Naive B cell (primary cell): ENCODE results near the gene DBP. TPM values are rescaled to one million over a fixed set of nuclear protein-coding genes. Genes with fewer than 3 reads are reported as not detected.

ENCODE experiments used
- ATAC-seq, 2 donors: fragments of 150-1000 bp; cut with Tn5 transposase; 2 replicates each; pipeline ENCODE4 v1.10.0; 2021; ENCODE audit warnings: low read depth in 2 of 2, mild to moderate bottlenecking in 2 of 2, moderate library complexity in 2 of 2
- DNase-seq: peaks from one replicate; pipeline ENCODE4 v3.0.0; 2022
- H3K27ac Mint-ChIP-seq, 6 donors: one replicate each; pipeline ENCODE4 v1.8.0; 2020 to 2022; ENCODE audit warnings: mild to moderate bottlenecking in 6 of 6, mixed read lengths in 6 of 6, moderate library complexity in 5 of 6, inconsistent platforms in 2 of 6
- H3K27me3 Mint-ChIP-seq, 3 donors: one replicate each; pipeline ENCODE4 v1.8.0; 2021 to 2022; ENCODE audit warnings: mixed read lengths in 3 of 3, mild to moderate bottlenecking in 1 of 3
- H3K36me3 Mint-ChIP-seq, 2 donors: one replicate each; pipeline ENCODE4 v1.8.0; 2020 to 2022; ENCODE audit warnings: mixed read lengths in 2 of 2, inconsistent platforms in 1 of 2, mild to moderate bottlenecking in 1 of 2
- H3K4me1 Mint-ChIP-seq, 3 donors: one replicate each; pipeline ENCODE4 v1.8.0; 2020 to 2022; ENCODE audit warnings: mixed read lengths in 3 of 3, inconsistent platforms in 1 of 3, mild to moderate bottlenecking in 1 of 3, moderate library complexity in 1 of 3
- H3K4me3 Mint-ChIP-seq, 8 donors: one replicate each; pipeline ENCODE4 v1.8.0; 2020 to 2022; ENCODE audit warnings: mild to moderate bottlenecking in 8 of 8, mixed read lengths in 8 of 8, moderate library complexity in 8 of 8, inconsistent platforms in 2 of 8
- H3K9me3 Mint-ChIP-seq, 7 donors: one replicate each; pipeline ENCODE4 v1.8.0; 2020 to 2022; ENCODE audit warnings: mixed read lengths in 7 of 7, mild to moderate bottlenecking in 5 of 7, inconsistent platforms in 2 of 7, moderate library complexity in 1 of 7
- polyA plus RNA-seq, 6 donors: library from polyadenylated mRNA; unstranded; fragments of 300-500 nt; fragmentation: Illumina TruSeq; gene quantifications; one replicate each; pipeline ENCODE4 v1.2.3, GENCODE V29; 2021; ENCODE audit warnings: low read depth in 6 of 6

DBP gene
- polyA plus RNA-seq, 6 donors from 2014 or later, result 27.6 to 73.8 (median 46.4) TPM

DNA sequence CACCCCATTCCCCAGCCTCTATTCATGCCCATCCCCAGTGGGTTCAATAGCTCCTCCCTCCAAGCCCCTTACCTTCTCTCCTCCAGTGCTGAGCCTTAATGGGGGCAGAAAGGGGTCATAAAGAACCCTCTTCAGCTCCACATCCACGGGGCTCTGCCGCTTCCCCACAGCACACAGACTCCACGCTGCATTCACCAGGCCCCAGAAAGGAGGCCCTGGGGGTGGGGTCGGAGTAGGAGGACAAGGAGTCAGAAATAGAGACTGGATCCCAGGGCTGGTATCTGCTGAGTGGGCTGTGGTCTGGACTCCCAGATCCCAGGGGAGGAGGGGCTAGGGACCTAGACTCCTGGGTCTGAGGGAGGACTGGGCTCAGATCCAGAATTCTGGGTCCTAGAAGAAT lies 7.2 kb upstream of the DBP start:
- no peak for DNase-seq
- H3K27me3 Mint-ChIP-seq, result no peaks in the 10 kb centered on the region
- ATAC-seq, result no peak
- H3K27ac Mint-ChIP-seq, result peak overlapping the region in 2 of 6 donors; percentile 70 to 89
- H3K9me3 Mint-ChIP-seq, result no peaks in the 10 kb centered on the region
- peaks cover 59 to 71% (median 61%) of the 10 kb centered on the region in 3 donors for H3K4me1 Mint-ChIP-seq
- peak overlapping the region in 6 of 8 donors; percentile 91 to 97 (median 96) for H3K4me3 Mint-ChIP-seq
- no peaks in the 10 kb centered on the region for H3K36me3 Mint-ChIP-seq

DNA sequence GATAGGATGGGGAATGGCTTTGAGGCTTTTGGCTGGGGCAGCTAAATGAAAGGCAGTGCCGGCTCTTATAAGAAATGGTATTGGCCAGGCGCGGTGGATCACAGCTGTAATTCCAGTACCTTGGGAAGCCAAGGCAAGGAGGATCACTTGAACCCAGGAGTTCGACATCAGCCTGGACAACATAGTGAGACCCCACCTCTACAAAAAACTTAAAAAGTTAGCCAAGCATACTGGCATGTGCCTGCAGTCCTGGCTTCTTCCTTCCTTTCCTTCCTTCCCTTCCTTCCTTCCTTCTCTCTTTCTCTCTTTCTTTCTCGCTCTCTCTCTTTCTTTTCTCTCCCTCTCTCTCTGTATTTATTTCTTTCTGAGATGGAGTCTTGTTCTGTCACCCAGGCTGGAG lies 5.7 kb upstream of the DBP start:
- Mint-ChIP-seq H3K9me3 (peaks cover 0 to 7% (median 0%) of the 10 kb centered on the region in 7 donors), H3K27ac (peak overlapping the region in 1 of 6 donors; percentile 24), H3K36me3 (peaks cover 0 to 10% of the 10 kb centered on the region in 2 donors), H3K4me1 (peaks cover 58 to 74% (median 67%) of the 10 kb centered on the region in 3 donors), H3K27me3 (no peaks in the 10 kb centered on the region), H3K4me3 (peak overlapping the region in 3 of 8 donors; percentile 31 to 60 (median 57))
- ATAC-seq (no peak), DNase-seq (no peak)

DNA sequence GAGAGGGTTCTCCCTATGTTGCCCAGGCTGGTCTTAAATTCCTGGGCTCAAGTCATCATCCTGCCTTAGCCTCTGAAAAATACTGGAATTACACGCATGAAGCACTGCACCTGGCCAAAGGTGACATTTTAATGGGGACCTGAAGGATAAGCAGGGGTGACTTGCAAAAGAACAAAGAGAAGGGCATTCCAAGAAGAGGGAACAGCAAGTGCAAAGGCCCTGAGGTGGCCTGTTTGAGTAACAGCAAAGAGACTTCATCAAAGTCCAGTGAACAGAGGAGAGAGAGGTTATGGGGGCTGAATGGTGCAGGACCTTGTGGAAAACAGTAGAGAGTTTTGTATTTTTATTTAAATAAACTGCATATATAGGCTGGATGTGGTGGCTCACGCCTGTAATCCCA lies 4.7 kb upstream of the DBP start:
- Mint-ChIP-seq H3K27ac (peak overlapping the region in 2 of 6 donors; percentile 26 to 68), H3K4me3 (peak overlapping the region in 2 of 8 donors; percentile 17 to 49), H3K4me1 (peaks cover 48 to 64% (median 60%) of the 10 kb centered on the region in 3 donors), H3K9me3 (peaks cover 0 to 7% (median 0%) of the 10 kb centered on the region in 7 donors), H3K36me3 (peaks cover 0 to 10% of the 10 kb centered on the region in 2 donors), H3K27me3 (no peaks in the 10 kb centered on the region)
- DNase-seq, result no peak
- no peak for ATAC-seq

DNA sequence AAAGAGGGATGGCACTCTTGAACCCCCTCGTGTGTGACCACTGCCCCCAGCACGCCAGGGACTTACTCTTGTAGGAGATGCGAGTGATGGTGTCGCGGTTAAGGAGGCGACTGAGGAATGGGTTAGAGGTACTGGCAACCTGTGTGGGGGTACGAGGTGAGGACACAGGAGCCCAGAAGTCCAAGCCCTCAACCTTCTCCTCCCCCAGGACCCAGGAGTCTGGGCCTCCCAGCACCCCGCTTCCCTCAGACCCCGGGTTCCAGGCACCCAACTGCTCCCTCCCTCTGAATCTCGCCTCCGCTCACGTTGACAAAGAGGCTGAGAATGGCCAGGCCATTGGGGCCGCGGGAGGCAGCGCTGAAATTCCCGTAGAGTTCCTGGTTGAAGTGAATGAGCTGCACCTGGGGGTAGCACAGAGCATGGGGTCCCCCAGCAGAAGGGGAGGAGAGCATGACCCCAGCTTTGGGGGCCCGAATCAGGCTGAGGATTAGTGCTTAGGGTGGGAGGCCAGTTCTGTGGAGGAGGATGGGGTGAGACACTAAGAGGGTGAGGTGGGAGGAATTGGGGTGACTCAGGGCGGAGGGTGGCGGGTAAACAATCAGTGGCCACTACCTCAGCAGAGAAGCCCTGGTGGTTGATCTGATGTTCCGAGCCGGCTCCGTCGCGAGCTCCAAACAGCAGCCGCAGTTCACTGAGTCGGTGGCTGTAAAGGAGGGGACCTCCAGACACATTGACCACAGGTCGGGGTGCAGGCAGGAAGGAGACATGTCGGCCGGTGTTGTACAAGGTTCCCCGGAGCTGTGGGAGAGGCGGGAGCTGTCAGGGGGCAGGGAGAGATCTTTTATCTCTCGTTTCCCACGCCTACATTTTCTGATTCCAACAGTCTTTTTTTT lies 2.5 kb upstream of the DBP start:
- peaks cover 45 to 62% (median 53%) of the 10 kb centered on the region in 3 donors for H3K4me1 Mint-ChIP-seq
- H3K36me3 Mint-ChIP-seq, result peaks cover 0 to 18% of the 10 kb centered on the region in 2 donors
- DNase-seq (no peak), ATAC-seq (no peak)
- peaks cover 0 to 7% (median 0%) of the 10 kb centered on the region in 7 donors for H3K9me3 Mint-ChIP-seq
- H3K27ac Mint-ChIP-seq, result peak overlapping the region in 5 of 6 donors; percentile 52 to 93 (median 85)
- H3K27me3 Mint-ChIP-seq, result no peaks in the 10 kb centered on the region
- H3K4me3 Mint-ChIP-seq, result peak overlapping the region; percentile 60 to 99 (median 93)

DNA sequence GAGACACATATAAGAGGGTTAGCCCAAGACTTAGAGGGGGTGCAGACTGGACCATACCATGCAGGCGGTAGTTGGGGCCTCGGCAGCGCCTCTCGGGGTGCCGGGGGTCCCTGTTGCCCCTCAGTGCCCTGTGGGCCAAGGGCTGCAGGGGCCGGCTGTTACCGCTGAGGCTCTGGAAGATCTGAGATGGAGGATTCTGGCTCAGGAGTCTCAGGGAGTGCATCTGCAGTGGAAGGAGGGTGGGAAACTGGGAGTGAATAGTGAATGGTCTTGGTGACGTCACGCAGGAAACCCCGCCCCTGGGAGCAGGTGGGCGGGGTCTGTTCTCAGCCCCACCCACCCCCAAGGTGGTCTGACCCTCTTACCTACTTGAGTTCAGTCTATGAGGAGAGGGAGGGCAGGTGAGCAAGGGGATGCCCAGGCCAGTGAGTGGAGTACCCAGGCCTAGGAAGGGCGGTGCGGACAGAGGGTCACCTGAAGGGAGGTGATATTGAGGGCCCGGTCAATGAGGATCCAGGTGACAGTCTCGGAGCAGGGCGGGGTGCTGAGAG lies 1.7 kb upstream of the DBP start:
- H3K4me1 Mint-ChIP-seq, result peaks cover 46 to 63% (median 56%) of the 10 kb centered on the region in 3 donors

DNA sequence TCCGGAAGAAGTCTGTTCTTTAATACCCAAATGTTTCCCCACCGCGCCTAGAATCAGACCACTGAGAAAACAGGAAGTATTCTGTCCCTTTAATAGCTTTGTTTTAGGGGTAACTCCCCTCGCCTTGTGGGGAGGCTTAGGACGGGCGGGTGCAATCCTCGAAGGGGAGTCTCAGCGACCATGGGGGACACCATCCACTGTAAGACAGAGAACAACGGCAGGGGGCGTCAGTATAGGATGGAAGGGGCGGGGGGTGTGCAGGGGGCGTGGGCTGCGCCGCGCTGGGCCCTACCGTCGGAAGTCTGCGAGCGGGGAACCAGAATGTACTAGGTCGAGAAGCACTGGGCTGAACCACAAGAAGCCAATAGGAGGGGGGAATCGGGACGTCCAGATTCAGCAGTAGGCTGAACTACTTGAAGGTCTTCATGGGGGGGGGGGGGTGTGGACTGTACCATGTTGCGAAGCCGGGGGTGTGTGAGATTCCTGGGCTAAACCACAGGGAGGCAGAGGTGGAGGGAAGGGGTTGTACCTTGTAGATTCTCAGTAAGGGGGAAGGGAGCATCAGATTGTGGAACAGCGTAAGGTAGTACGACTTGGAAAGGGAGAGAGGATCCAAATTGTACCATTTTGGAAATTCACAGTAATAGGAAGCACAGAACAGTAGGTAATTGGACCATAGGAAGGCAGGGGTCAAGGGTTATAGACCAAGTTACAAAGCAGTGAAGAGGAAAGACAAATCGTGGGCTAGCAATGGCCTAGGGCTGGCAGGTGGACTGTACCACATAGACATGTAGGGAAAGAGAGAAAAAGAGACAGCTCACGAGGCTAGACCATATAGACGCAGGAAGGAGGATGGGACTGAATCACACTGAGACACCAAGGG lies 1.0 kb upstream of the DBP start:
- Mint-ChIP-seq H3K36me3 (peaks cover 0 to 18% of the 10 kb centered on the region in 2 donors), H3K9me3 (peaks cover 0 to 7% (median 0%) of the 10 kb centered on the region in 7 donors), H3K4me1 (peaks cover 53 to 68% (median 59%) of the 10 kb centered on the region in 3 donors), H3K27me3 (no peaks in the 10 kb centered on the region), H3K27ac (peak overlapping the region; percentile 92 to 100 (median 99)), H3K4me3 (peak overlapping the region; percentile 88 to 99 (median 98))
- ATAC-seq (peak; percentile 29 to 57), DNase-seq (no peak)

More for the DNA sequence above, 1.7 kb upstream of the DBP start:
- H3K4me3 Mint-ChIP-seq, result peak overlapping the region; percentile 88 to 99 (median 98)
- peak overlapping the region in 5 of 6 donors; percentile 92 to 100 (median 99) for H3K27ac Mint-ChIP-seq
- no peaks in the 10 kb centered on the region for H3K27me3 Mint-ChIP-seq
- H3K36me3 Mint-ChIP-seq, result peaks cover 0 to 18% of the 10 kb centered on the region in 2 donors
- DNase-seq (no peak), ATAC-seq (no peak)
- peaks cover 0 to 7% (median 0%) of the 10 kb centered on the region in 7 donors for H3K9me3 Mint-ChIP-seq

DNA sequence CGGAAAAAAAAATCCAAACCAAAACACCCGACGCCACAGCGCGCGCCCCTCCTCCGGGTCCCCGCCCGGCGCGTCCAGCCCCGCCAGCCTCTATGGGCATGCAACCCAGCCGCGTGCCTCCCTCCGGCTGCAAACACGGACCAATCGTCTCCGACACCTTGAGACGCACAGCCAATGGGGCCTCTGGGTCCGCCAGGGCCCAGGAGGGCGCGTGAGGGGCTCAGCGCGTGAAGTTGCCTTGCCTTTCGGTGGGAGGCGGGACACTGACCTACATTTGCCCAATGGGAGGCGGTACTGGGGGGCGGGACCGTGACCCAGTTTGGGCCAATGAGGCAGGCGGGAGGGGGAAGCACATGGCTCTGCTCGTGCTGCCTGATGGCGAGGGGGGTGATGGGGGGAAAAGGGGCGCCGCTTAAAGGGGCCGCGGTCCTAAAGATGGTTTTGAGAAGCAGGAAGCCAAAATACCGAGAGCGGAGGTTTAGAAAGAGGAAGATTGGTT lies 319 bp upstream of the DBP start:
- DNase-seq, result peak; percentile 100
- peak; percentile 70 to 75 for ATAC-seq
- H3K36me3 Mint-ChIP-seq, result peaks cover 0 to 18% of the 10 kb centered on the region in 2 donors
- peaks cover 0 to 7% (median 0%) of the 10 kb centered on the region in 7 donors for H3K9me3 Mint-ChIP-seq
- peak overlapping the region; percentile 92 to 100 (median 99) for H3K27ac Mint-ChIP-seq
- H3K27me3 Mint-ChIP-seq, result no peaks in the 10 kb centered on the region
- peak overlapping the region; percentile 88 to 99 (median 98) for H3K4me3 Mint-ChIP-seq
- H3K4me1 Mint-ChIP-seq, result peaks cover 52 to 64% (median 55%) of the 10 kb centered on the region in 3 donors

DNA sequence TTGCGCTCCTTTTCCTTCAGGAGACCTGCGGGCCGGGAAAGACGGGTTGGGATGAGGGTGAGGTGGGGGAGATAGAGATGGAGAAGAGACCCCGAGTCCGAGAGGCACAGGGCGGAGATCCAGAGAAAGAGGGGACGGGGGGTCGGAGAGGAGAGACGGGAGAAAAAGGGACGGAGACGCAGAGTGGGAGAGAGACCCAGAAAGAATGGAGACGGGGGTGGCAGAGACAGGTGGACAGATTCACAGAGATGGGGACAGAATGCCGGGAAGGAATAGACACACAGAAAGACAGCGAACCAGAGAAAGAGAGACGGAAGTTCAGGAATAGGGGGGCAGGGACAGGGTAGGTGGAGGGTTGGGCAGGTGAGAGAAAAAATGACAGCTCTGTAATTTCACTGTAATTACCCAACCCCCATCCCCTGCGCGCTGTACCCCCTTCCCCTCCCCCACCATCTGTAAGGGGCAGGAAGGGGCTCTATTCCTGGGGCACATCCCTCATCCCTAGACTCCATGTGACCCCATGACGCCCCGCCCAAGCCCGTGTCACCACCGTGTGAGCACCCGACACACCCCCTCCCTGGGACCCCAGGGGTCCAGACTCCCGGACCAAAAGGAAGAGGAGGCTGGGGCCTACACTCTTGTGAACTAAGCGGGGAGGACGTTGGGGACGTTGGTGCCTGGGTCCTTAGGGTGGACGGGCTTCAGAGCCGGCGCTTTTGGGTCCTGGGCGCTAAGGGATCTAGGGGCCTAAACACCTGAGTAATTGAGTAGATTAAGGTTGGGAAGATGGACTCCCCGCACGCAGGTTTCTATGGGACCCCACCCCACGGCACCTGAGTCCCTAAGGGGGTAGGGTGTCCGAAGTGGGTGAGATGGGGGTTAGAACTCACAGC lies 967 bp downstream of the DBP start:
- Mint-ChIP-seq H3K4me3 (peak overlapping the region; percentile 88 to 99 (median 98)), H3K27ac (peak overlapping the region; percentile 88 to 98 (median 96)), H3K27me3 (no peaks in the 10 kb centered on the region), H3K36me3 (peaks cover 0 to 18% of the 10 kb centered on the region in 2 donors), H3K9me3 (peaks cover 0 to 7% (median 0%) of the 10 kb centered on the region in 7 donors), H3K4me1 (peaks cover 44 to 58% (median 56%) of the 10 kb centered on the region in 3 donors)
- no peak for DNase-seq
- no peak for ATAC-seq

DNA sequence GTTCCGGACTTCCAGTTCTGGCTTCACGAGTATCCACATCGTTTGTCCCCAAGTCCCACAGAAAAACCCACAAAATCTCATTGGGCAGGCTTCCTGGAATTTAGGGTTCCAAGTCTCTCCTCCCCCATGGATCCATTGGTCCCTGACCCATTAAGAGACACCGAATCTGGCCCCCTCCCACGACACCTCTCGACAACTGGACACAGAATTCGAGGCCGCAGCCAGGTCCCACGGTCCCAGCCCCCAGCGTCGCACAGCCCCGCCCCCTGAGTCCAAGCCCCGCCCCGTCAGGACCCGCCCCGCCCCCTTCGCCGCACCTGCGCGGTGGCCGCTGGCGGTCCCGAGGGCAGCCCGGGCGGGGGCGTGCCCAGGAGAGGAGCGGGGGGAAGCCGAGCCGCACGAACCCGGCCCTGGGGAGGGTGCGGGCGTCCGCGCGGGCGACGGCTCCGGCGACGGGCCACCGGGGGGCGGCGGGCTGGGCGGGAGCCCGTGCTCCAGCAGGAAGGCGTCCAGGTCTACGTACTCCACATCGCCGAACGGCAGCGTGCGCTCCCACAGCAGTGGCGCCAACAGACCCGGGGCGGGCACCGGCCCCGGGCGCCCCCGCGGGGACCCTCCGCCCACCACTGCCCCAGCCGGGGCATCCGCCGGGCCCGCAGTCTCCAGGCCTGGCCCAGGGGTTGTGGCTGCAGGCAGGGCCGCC lies 1.8 kb downstream of the DBP start:
- H3K4me3 Mint-ChIP-seq, result peak overlapping the region; percentile 88 to 99 (median 98)
- ATAC-seq (peak in 1 of 2 donors; percentile 3), DNase-seq (peak; percentile 71)
- H3K4me1 Mint-ChIP-seq, result peaks cover 43 to 59% (median 55%) of the 10 kb centered on the region in 3 donors
- peaks cover 0 to 7% (median 0%) of the 10 kb centered on the region in 7 donors for H3K9me3 Mint-ChIP-seq
- H3K27me3 Mint-ChIP-seq, result no peaks in the 10 kb centered on the region
- H3K27ac Mint-ChIP-seq, result peak overlapping the region in 5 of 6 donors; percentile 87 to 97 (median 93)
- peaks cover 0 to 18% of the 10 kb centered on the region in 2 donors for H3K36me3 Mint-ChIP-seq

DNA sequence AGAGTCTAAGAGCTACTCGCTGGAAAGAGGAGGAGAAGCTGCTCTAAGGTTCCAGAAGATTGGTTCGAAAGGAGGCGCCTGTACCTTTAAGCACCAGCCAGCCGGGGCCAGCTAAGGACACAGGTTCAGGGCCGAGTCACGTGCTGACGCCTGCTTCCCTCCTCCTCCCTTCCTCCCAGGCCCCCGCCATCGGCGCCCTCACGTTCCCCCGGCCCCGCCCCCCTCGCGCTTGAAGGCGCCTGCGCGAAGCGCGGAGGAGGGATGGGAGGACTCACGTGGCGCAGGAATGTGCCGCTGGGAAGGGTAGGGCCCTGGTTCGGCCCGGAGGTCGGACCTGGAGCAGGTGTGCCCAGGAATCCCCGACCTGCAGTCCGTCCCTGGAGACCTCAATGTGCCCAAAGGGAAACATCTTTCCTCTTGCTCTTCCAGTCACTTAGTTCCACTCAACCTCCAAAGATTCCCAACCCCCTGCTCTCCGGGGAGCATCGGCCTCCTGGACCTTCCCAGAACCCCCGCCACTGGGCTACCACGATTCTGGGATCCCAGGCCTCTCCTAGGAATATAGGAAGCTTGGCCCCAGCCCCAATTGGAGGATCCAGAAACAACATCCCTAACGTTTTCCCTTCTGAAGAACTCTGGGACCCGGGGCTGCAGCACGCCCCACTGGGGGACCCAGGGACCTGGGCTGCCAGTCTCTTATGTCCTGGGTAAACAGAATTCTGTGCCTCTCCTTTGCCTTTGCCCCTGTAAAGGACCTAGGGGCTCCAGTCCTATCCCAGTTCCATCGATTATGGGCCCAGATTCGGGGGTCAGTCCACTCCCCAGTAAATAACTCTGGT lies 2.5 kb downstream of the DBP start:
- ATAC-seq, result no peak
- Mint-ChIP-seq H3K27me3 (no peaks in the 10 kb centered on the region), H3K4me1 (peaks cover 38 to 58% (median 49%) of the 10 kb centered on the region in 3 donors), H3K9me3 (peaks cover 0 to 7% (median 0%) of the 10 kb centered on the region in 7 donors), H3K27ac (peak overlapping the region; percentile 51 to 97 (median 93)), H3K36me3 (peaks cover 0 to 18% of the 10 kb centered on the region in 2 donors), H3K4me3 (peak overlapping the region; percentile 82 to 98 (median 86))
- peak; percentile 76 for DNase-seq

DNA sequence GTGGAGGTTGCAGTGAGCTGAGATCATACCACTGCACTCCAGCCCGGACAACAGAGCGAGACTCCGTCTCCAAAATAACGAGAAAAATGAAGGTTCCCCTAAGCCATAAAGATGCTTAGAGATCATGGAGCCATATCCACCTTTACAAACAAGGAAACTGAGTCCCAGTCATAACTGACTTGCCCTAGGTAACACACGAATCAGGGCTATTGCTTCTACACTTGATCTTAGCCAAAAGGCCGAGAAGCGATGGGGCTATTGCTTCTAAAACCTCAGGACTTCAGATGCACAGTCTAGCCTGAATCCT lies 3.2 kb downstream of the DBP start:
- H3K36me3 Mint-ChIP-seq, result peaks cover 0 to 17% of the 10 kb centered on the region in 2 donors
- H3K4me1 Mint-ChIP-seq, result peaks cover 31 to 51% (median 45%) of the 10 kb centered on the region in 3 donors
- no peaks in the 10 kb centered on the region for H3K27me3 Mint-ChIP-seq
- H3K4me3 Mint-ChIP-seq, result peak overlapping the region; percentile 82 to 98 (median 86)
- peaks cover 0 to 7% (median 0%) of the 10 kb centered on the region in 7 donors for H3K9me3 Mint-ChIP-seq
- no peak for DNase-seq
- H3K27ac Mint-ChIP-seq, result peak overlapping the region in 5 of 6 donors; percentile 62 to 96 (median 87)
- no peak for ATAC-seq
